ENCODE results near the gene HNRNPA0.

Gene HNRNPA0

GRCh38 chr5:137710086-137710485 lies 44.1 kb downstream of the HNRNPA0 start:
- Histone ChIP-seq H3K4me2 (ENCODE audit: low read depth, low read length, poor library complexity, severe bottlenecking) (no peak overlapping the region), H3K4me3 (ENCODE audit: insufficient read depth, low read length, poor library complexity, severe bottlenecking) (no peak overlapping the region), H3K9me3 (ENCODE audit: insufficient read depth, low read length) (no peaks in the 10 kb centered on the region), H3F3A (ENCODE audit: insufficient read depth) (no peaks in the 10 kb centered on the region), H3K9ac (ENCODE audit: low read length) (no peak overlapping the region), H4K20me1 (ENCODE audit: low read depth, low read length) (no peaks in the 10 kb centered on the region), H3K79me2 (ENCODE audit: insufficient read depth, low read length) (no peaks in the 10 kb centered on the region), H3K27ac (ENCODE audit: low read depth, low read length) (no peak overlapping the region), H2AFZ (ENCODE audit: low read depth, low read length, severe bottlenecking) (no peak overlapping the region), H3K36me3 (ENCODE audit: low read length) (no peaks in the 10 kb centered on the region), H3K9me2 (replicated peaks; ENCODE audit: insufficient read depth, low read length) (no peaks in the 10 kb centered on the region), H3K27me3 (ENCODE audit: low read length) (no peaks in the 10 kb centered on the region)
- no peak for TF ChIP-seq EZH2phosphoT487 (conservative IDR thresholded peaks at IDR 0.05; ENCODE audit: low read length)
- no peak for TF ChIP-seq CTCF (IDR thresholded peaks at IDR 0.05; ENCODE audit: insufficient read depth, low read length, poor library complexity, severe bottlenecking)

- Histone ChIP-seq H3K9me2 (replicated peaks; ENCODE audit: insufficient read depth, low read length) (no peaks in the 10 kb centered on the region), H3K27me3 (ENCODE audit: low read length) (no peaks in the 10 kb centered on the region), H3K27ac (ENCODE audit: low read depth, low read length) (no peak overlapping the region), H2AFZ (ENCODE audit: low read depth, low read length, severe bottlenecking) (no peak overlapping the region), H4K20me1 (ENCODE audit: low read depth, low read length) (no peaks in the 10 kb centered on the region), H3K9ac (ENCODE audit: low read length) (no peak overlapping the region), H3K4me2 (ENCODE audit: low read depth, low read length, poor library complexity, severe bottlenecking) (no peak overlapping the region), H3F3A (ENCODE audit: insufficient read depth) (no peaks in the 10 kb centered on the region), H3K79me2 (ENCODE audit: insufficient read depth, low read length) (no peaks in the 10 kb centered on the region), H3K9me3 (ENCODE audit: insufficient read depth, low read length) (no peaks in the 10 kb centered on the region), H3K4me3 (ENCODE audit: insufficient read depth, low read length, poor library complexity, severe bottlenecking) (no peak overlapping the region), H3K36me3 (ENCODE audit: low read length) (no peaks in the 10 kb centered on the region)
- TF ChIP-seq EZH2phosphoT487 (conservative IDR thresholded peaks at IDR 0.05; ENCODE audit: low read length) (no peak), CTCF (IDR thresholded peaks at IDR 0.05; ENCODE audit: insufficient read depth, low read length, poor library complexity, severe bottlenecking) (no peak)
Measured at GRCh38 chr5:137708796-137709559, 45.2 kb downstream of the HNRNPA0 start.

- Histone ChIP-seq H3F3A (ENCODE audit: insufficient read depth) (no peaks in the 10 kb centered on the region), H2AFZ (ENCODE audit: low read depth, low read length, severe bottlenecking) (no peak overlapping the region)
Measured at GRCh38 chr5:137708062-137708461, 46.1 kb downstream of the HNRNPA0 start.

More at GRCh38 chr5:137708062-137708461, 46.1 kb downstream of the HNRNPA0 start:
- Histone ChIP-seq H3K36me3 (ENCODE audit: low read length) (no peaks in the 10 kb centered on the region), H3K9me2 (replicated peaks; ENCODE audit: insufficient read depth, low read length) (no peaks in the 10 kb centered on the region), H3K4me3 (ENCODE audit: insufficient read depth, low read length, poor library complexity, severe bottlenecking) (no peak overlapping the region), H3K9ac (ENCODE audit: low read length) (no peak overlapping the region), H3K9me3 (ENCODE audit: insufficient read depth, low read length) (no peaks in the 10 kb centered on the region), H3K79me2 (ENCODE audit: insufficient read depth, low read length) (no peaks in the 10 kb centered on the region), H4K20me1 (ENCODE audit: low read depth, low read length) (no peaks in the 10 kb centered on the region), H3K4me2 (ENCODE audit: low read depth, low read length, poor library complexity, severe bottlenecking) (no peak overlapping the region), H3K27ac (ENCODE audit: low read depth, low read length) (no peak overlapping the region), H3K27me3 (ENCODE audit: low read length) (no peaks in the 10 kb centered on the region)
- TF ChIP-seq EZH2phosphoT487 (conservative IDR thresholded peaks at IDR 0.05; ENCODE audit: low read length) (no peak), CTCF (IDR thresholded peaks at IDR 0.05; ENCODE audit: insufficient read depth, low read length, poor library complexity, severe bottlenecking) (no peak)
